Neural progenitor cell (in vitro differentiated cells): Measurements from ENCODE around the gene ETFDH. TPM values are rescaled to one million over a fixed set of nuclear protein-coding genes. Genes with fewer than 3 reads are reported as not detected.
"Not testable (repeated sequence)": the region's sequence is repeated elsewhere in the genome, so short reads cannot be mapped to it uniquely, and the experiment has no call there.

Experiments used
- DNase-seq: peaks from one replicate; pipeline ENCODE4 v3.0.0-alpha.2; 2016; ENCODE audit warnings: low spot score
- H2AFZ ChIP-seq: fragments of 200-600 bp; sonication (generic); replicated peaks from 2 replicates; pipeline ENCODE4 v1.6.1; 2016; ENCODE audit warnings: antibody characterized with exemption
- H3F3A ChIP-seq: fragments of 200-600 bp; sonication (generic); 2 replicates; pipeline ENCODE4 v1.6.1; 2016; ENCODE audit warnings: antibody characterized with exemption, low read depth
- H3K27ac ChIP-seq: fragments of 200-600 bp; sonication (generic); 2 replicates; pipeline ENCODE4 v1.5.1; 2016; ENCODE audit warnings: mild to moderate bottlenecking
- H3K27me3 ChIP-seq: fragments of 200-600 bp; sonication (generic); 2 replicates; pipeline ENCODE4 v1.6.1; 2016; ENCODE audit warnings: mild to moderate bottlenecking, moderate library complexity
- H3K36me3 ChIP-seq: fragments of 200-600 bp; sonication (generic); 2 replicates; pipeline ENCODE4 v1.5.1; 2016
- H3K4me1 ChIP-seq: fragments of 200-600 bp; sonication (generic); 2 replicates; pipeline ENCODE4 v1.6.1; 2016; ENCODE audit warnings: mixed run types
- H3K4me2 ChIP-seq: fragments of 200-600 bp; sonication (generic); 2 replicates; pipeline ENCODE4 v1.6.1; 2016
- H3K4me3 ChIP-seq: fragments of 200-600 bp; sonication (generic); 2 replicates; pipeline ENCODE4 v1.5.1; 2016
- H3K79me2 ChIP-seq: fragments of 200-600 bp; sonication (generic); 2 replicates; pipeline ENCODE4 v1.6.1; 2016; ENCODE audit warnings: low read depth
- H3K9ac ChIP-seq: fragments of 200-600 bp; sonication (generic); 2 replicates; pipeline ENCODE4 v1.6.1; 2016
- H3K9me3 ChIP-seq: fragments of 200-600 bp; sonication (generic); 2 replicates; pipeline ENCODE4 v1.5.1; 2016; ENCODE audit warnings: low read depth
- H4K20me1 ChIP-seq: fragments of 200-600 bp; sonication (generic); 2 replicates; pipeline ENCODE4 v1.6.1; 2016; ENCODE audit warnings: low read depth
- H3K27ac Mint-ChIP-seq: 3 replicates; pipeline ENCODE4 v1.8.0; 2021; ENCODE audit warnings: mixed read lengths
- H3K27me3 Mint-ChIP-seq: 2 replicates; pipeline ENCODE4 v1.8.0; 2022; ENCODE audit warnings: low read depth, mild to moderate bottlenecking, inconsistent platforms, moderate library complexity, mixed read lengths; ENCODE audit not compliant: insufficient read depth
- H3K36me3 Mint-ChIP-seq: 3 replicates; pipeline ENCODE4 v1.8.0; 2021; ENCODE audit warnings: mixed read lengths
- H3K4me1 Mint-ChIP-seq: 3 replicates; pipeline ENCODE4 v1.8.0; 2021; ENCODE audit warnings: mixed read lengths
- H3K4me3 Mint-ChIP-seq: 3 replicates; pipeline ENCODE4 v1.8.0; 2021; ENCODE audit warnings: mild to moderate bottlenecking, moderate library complexity, mixed read lengths
- H3K9me3 Mint-ChIP-seq: 3 replicates; pipeline ENCODE4 v1.8.0; 2020; ENCODE audit warnings: mixed read lengths
- CTCF ChIP-seq: fragments of 200-600 bp; sonication (generic); IDR thresholded peaks from 2 replicates; pipeline ENCODE4 v1.5.1; 2017; ENCODE audit warnings: antibody characterized with exemption, mild to moderate bottlenecking
- EZH2 ChIP-seq: fragments of 200-600 bp; sonication (generic); IDR thresholded peaks from 2 replicates; pipeline ENCODE4 v1.6.1; 2017; ENCODE audit warnings: antibody characterized with exemption, mild to moderate bottlenecking, moderate library complexity
- EZH2phosphoT487 ChIP-seq: fragments of 200-600 bp; sonication (generic); IDR thresholded peaks from 2 replicates; pipeline ENCODE4 v1.6.1; 2017; ENCODE audit warnings: antibody characterized with exemption
- total RNA-seq: library from RNA; depleted of rRNA; stranded (reverse); fragments of >200 nt; gene quantifications from 2 replicates; pipeline ENCODE4 v1.2.3, GENCODE V29; 2015; ENCODE audit warnings: low replicate concordance

The ETFDH gene
- total RNA-seq, 1 donor from 2014 or later: 16.8 TPM

GRCh38 chr4:158750379-158750778 lies 78.3 kb downstream of the ETFDH start:
- H4K20me1 ChIP-seq: no peaks in the 10 kb centered on the region
- no peaks in the 10 kb centered on the region for H3K4me1 ChIP-seq
- Mint-ChIP-seq H3K4me3 (no peak overlapping the region), H3K36me3 (no peaks in the 10 kb centered on the region), H3K27ac (no peak overlapping the region), H3K4me1 (no peaks in the 10 kb centered on the region), H3K9me3 (peaks cover 4% of the 10 kb centered on the region), H3K27me3 (peaks cover 2% of the 10 kb centered on the region)
- H2AFZ ChIP-seq: no peak overlapping the region
- H3K79me2 ChIP-seq: no peaks in the 10 kb centered on the region
- no peaks in the 10 kb centered on the region for H3K36me3 ChIP-seq
- no peaks in the 10 kb centered on the region for H3K27me3 ChIP-seq
- no peaks in the 10 kb centered on the region for H3F3A ChIP-seq
- no peak overlapping the region for H3K9ac ChIP-seq
- H3K4me2 ChIP-seq: no peak overlapping the region
- H3K9me3 ChIP-seq: no peaks in the 10 kb centered on the region
- TF ChIP-seq CTCF (no peak), EZH2 (no peak), EZH2phosphoT487 (no peak)
- no peak overlapping the region for H3K4me3 ChIP-seq
- H3K27ac ChIP-seq: no peak overlapping the region
- DNase-seq: no peak

- no peak overlapping the region for H3K4me3 Mint-ChIP-seq
- DNase-seq: no peak
- peaks cover 11% of the 10 kb centered on the region for H3K9me3 Mint-ChIP-seq
- peaks cover 3% of the 10 kb centered on the region for H3K36me3 Mint-ChIP-seq
- Histone ChIP-seq H2AFZ (no peak overlapping the region), H3K4me2 (no peak overlapping the region), H3K36me3 (no peaks in the 10 kb centered on the region), H3K9ac (no peak overlapping the region), H3K79me2 (no peaks in the 10 kb centered on the region), H4K20me1 (no peaks in the 10 kb centered on the region), H3K4me1 (no peaks in the 10 kb centered on the region), H3K4me3 (no peak overlapping the region), H3K27me3 (no peaks in the 10 kb centered on the region), H3F3A (no peaks in the 10 kb centered on the region), H3K27ac (no peak overlapping the region), H3K9me3 (peaks cover 4% of the 10 kb centered on the region)
- H3K4me1 Mint-ChIP-seq: no peaks in the 10 kb centered on the region
- H3K27ac Mint-ChIP-seq: no peak overlapping the region
- TF ChIP-seq EZH2phosphoT487 (no peak), CTCF (no peak), EZH2 (no peak)
- peaks cover 4% of the 10 kb centered on the region for H3K27me3 Mint-ChIP-seq
Measured at GRCh38 chr4:158754385-158755180, 82.5 kb downstream of the ETFDH start.

GRCh38 chr4:158755819-158756218 lies 83.7 kb downstream of the ETFDH start:
- DNase-seq, H3K4me1 Mint-ChIP-seq, H3K79me2 ChIP-seq, H3K36me3 Mint-ChIP-seq, H3K27me3 Mint-ChIP-seq, H3K4me1 ChIP-seq, H3K4me3 Mint-ChIP-seq, H2AFZ ChIP-seq, H3K27me3 ChIP-seq, H3K4me2 ChIP-seq, H3K36me3 ChIP-seq, H3K4me3 ChIP-seq, H3F3A ChIP-seq, H3K27ac ChIP-seq, H3K9ac ChIP-seq, H3K9me3 ChIP-seq, H4K20me1 ChIP-seq, H3K27ac Mint-ChIP-seq: not testable (repeated sequence)
- H3K9me3 Mint-ChIP-seq: peaks cover 11% of the 10 kb centered on the region

GRCh38 chr4:158756588-158756987 lies 84.5 kb downstream of the ETFDH start:
- no peak overlapping the region for H2AFZ ChIP-seq
- H3K36me3 Mint-ChIP-seq: peaks cover 3% of the 10 kb centered on the region
- H4K20me1 ChIP-seq: no peaks in the 10 kb centered on the region
- no peaks in the 10 kb centered on the region for H3K36me3 ChIP-seq
- H3K9ac ChIP-seq: no peak overlapping the region
- H3K4me3 Mint-ChIP-seq: no peak overlapping the region
- no peak overlapping the region for H3K27ac Mint-ChIP-seq
- no peak overlapping the region for H3K4me2 ChIP-seq
- H3K27me3 ChIP-seq: no peaks in the 10 kb centered on the region
- peaks cover 11% of the 10 kb centered on the region for H3K9me3 Mint-ChIP-seq
- no peaks in the 10 kb centered on the region for H3K4me1 ChIP-seq
- H3K9me3 ChIP-seq: peaks cover 4% of the 10 kb centered on the region
- H3F3A ChIP-seq: no peaks in the 10 kb centered on the region
- H3K79me2 ChIP-seq: no peaks in the 10 kb centered on the region
- TF ChIP-seq EZH2phosphoT487 (no peak), EZH2 (no peak), CTCF (no peak)
- no peak for DNase-seq
- no peak overlapping the region for H3K27ac ChIP-seq
- no peaks in the 10 kb centered on the region for H3K4me1 Mint-ChIP-seq
- no peak overlapping the region for H3K4me3 ChIP-seq
- H3K27me3 Mint-ChIP-seq: peaks cover 7% of the 10 kb centered on the region
